Neural progenitor cell (in vitro differentiated cells): ENCODE measurements around the gene UBE4A. TPM values are rescaled to one million over a fixed set of nuclear protein-coding genes. Genes with fewer than 3 reads are reported as not detected.
A peak's percentile ranks its signal among the peaks of the same experiment; 100 is the strongest.

Source experiments
- DNase-seq: peaks from one replicate; pipeline ENCODE4 v3.0.0-alpha.2; 2016; ENCODE audit warnings: low spot score
- H2AFZ ChIP-seq: fragments of 200-600 bp; sonication (generic); replicated peaks from 2 replicates; pipeline ENCODE4 v1.6.1; 2016; ENCODE audit warnings: antibody characterized with exemption
- H3F3A ChIP-seq: fragments of 200-600 bp; sonication (generic); 2 replicates; pipeline ENCODE4 v1.6.1; 2016; ENCODE audit warnings: antibody characterized with exemption, low read depth
- H3K27ac ChIP-seq: fragments of 200-600 bp; sonication (generic); 2 replicates; pipeline ENCODE4 v1.5.1; 2016; ENCODE audit warnings: mild to moderate bottlenecking
- H3K27me3 ChIP-seq: fragments of 200-600 bp; sonication (generic); 2 replicates; pipeline ENCODE4 v1.6.1; 2016; ENCODE audit warnings: mild to moderate bottlenecking, moderate library complexity
- H3K36me3 ChIP-seq: fragments of 200-600 bp; sonication (generic); 2 replicates; pipeline ENCODE4 v1.5.1; 2016
- H3K4me1 ChIP-seq: fragments of 200-600 bp; sonication (generic); 2 replicates; pipeline ENCODE4 v1.6.1; 2016; ENCODE audit warnings: mixed run types
- H3K4me2 ChIP-seq: fragments of 200-600 bp; sonication (generic); 2 replicates; pipeline ENCODE4 v1.6.1; 2016
- H3K4me3 ChIP-seq: fragments of 200-600 bp; sonication (generic); 2 replicates; pipeline ENCODE4 v1.5.1; 2016
- H3K79me2 ChIP-seq: fragments of 200-600 bp; sonication (generic); 2 replicates; pipeline ENCODE4 v1.6.1; 2016; ENCODE audit warnings: low read depth
- H3K9ac ChIP-seq: fragments of 200-600 bp; sonication (generic); 2 replicates; pipeline ENCODE4 v1.6.1; 2016
- H3K9me3 ChIP-seq: fragments of 200-600 bp; sonication (generic); 2 replicates; pipeline ENCODE4 v1.5.1; 2016; ENCODE audit warnings: low read depth
- H4K20me1 ChIP-seq: fragments of 200-600 bp; sonication (generic); 2 replicates; pipeline ENCODE4 v1.6.1; 2016; ENCODE audit warnings: low read depth
- H3K27ac Mint-ChIP-seq: 3 replicates; pipeline ENCODE4 v1.8.0; 2021; ENCODE audit warnings: mixed read lengths
- H3K27me3 Mint-ChIP-seq: 2 replicates; pipeline ENCODE4 v1.8.0; 2022; ENCODE audit warnings: low read depth, mild to moderate bottlenecking, inconsistent platforms, moderate library complexity, mixed read lengths; ENCODE audit not compliant: insufficient read depth
- H3K36me3 Mint-ChIP-seq: 3 replicates; pipeline ENCODE4 v1.8.0; 2021; ENCODE audit warnings: mixed read lengths
- H3K4me1 Mint-ChIP-seq: 3 replicates; pipeline ENCODE4 v1.8.0; 2021; ENCODE audit warnings: mixed read lengths
- H3K4me3 Mint-ChIP-seq: 3 replicates; pipeline ENCODE4 v1.8.0; 2021; ENCODE audit warnings: mild to moderate bottlenecking, moderate library complexity, mixed read lengths
- H3K9me3 Mint-ChIP-seq: 3 replicates; pipeline ENCODE4 v1.8.0; 2020; ENCODE audit warnings: mixed read lengths
- CTCF ChIP-seq: fragments of 200-600 bp; sonication (generic); IDR thresholded peaks from 2 replicates; pipeline ENCODE4 v1.5.1; 2017; ENCODE audit warnings: antibody characterized with exemption, mild to moderate bottlenecking
- EZH2 ChIP-seq: fragments of 200-600 bp; sonication (generic); IDR thresholded peaks from 2 replicates; pipeline ENCODE4 v1.6.1; 2017; ENCODE audit warnings: antibody characterized with exemption, mild to moderate bottlenecking, moderate library complexity
- EZH2phosphoT487 ChIP-seq: fragments of 200-600 bp; sonication (generic); IDR thresholded peaks from 2 replicates; pipeline ENCODE4 v1.6.1; 2017; ENCODE audit warnings: antibody characterized with exemption
- total RNA-seq: library from RNA; depleted of rRNA; stranded (reverse); fragments of >200 nt; gene quantifications from 2 replicates; pipeline ENCODE4 v1.2.3, GENCODE V29; 2015; ENCODE audit warnings: low replicate concordance

The UBE4A gene
- total RNA-seq, 1 donor from 2014 or later: 45.0 TPM

GRCh38 chr11:118442301-118442700 lies 82.9 kb downstream of the UBE4A start:
- Histone ChIP-seq H3K27me3 (no peaks in the 10 kb centered on the region), H3K79me2 (peaks cover 100% of the 10 kb centered on the region), H3K4me3 (peak overlapping the region; percentile 18), H3F3A (peaks cover 33% of the 10 kb centered on the region), H3K4me2 (peak overlapping the region; percentile 87), H3K9ac (no peak overlapping the region), H4K20me1 (peaks cover 100% of the 10 kb centered on the region), H3K9me3 (no peaks in the 10 kb centered on the region), H3K27ac (no peak overlapping the region), H2AFZ (no peak overlapping the region), H3K4me1 (peaks cover 60% of the 10 kb centered on the region), H3K36me3 (peaks cover 13% of the 10 kb centered on the region)
- TF ChIP-seq EZH2phosphoT487 (no peak), CTCF (no peak), EZH2 (no peak)
- DNase-seq: no peak
- no peaks in the 10 kb centered on the region for H3K27me3 Mint-ChIP-seq
- H3K27ac Mint-ChIP-seq: peak overlapping the region; percentile 3
- H3K4me3 Mint-ChIP-seq: no peak overlapping the region
- peaks cover 19% of the 10 kb centered on the region for H3K36me3 Mint-ChIP-seq
- peaks cover 38% of the 10 kb centered on the region for H3K4me1 Mint-ChIP-seq
- H3K9me3 Mint-ChIP-seq: no peaks in the 10 kb centered on the region

DNA sequence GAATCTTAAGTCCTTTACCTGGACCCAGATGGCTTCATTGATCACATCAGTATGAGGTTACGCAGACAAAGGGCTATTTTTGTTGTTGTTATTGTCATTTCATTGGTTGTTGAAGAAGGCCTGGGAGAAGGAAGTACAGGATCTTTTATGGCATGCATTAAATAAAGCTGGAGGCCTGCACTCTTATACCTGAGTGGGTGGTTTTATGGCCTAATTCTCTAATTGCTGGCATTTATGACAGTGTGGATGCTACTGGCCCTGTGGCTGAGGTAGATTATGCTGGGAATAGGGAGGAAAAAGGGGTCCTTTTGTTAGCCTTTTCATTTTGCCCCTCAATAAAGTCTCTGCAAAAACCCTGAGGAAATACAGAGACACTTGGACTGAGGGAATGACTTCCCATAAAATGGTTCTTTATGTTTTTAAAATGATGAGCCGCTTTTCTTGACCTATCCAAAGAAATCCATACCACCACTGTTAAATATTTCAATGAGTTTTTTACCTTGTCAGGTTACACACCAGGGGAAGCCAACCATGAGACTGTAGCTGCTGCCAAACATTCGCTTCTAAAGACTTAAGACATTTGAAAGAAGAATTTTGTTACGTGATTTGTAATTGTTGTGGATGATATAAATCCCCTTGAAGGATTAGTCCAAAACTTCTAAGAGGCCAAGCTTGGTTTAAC lies 83.6 kb downstream of the UBE4A start:
- Histone ChIP-seq H3K79me2 (peaks cover 100% of the 10 kb centered on the region), H3F3A (peaks cover 25% of the 10 kb centered on the region), H3K9me3 (no peaks in the 10 kb centered on the region), H3K27me3 (no peaks in the 10 kb centered on the region), H3K36me3 (peaks cover 13% of the 10 kb centered on the region), H3K27ac (no peak overlapping the region), H3K4me1 (peaks cover 60% of the 10 kb centered on the region), H3K4me3 (no peak overlapping the region), H3K4me2 (peak overlapping the region; percentile 87), H3K9ac (no peak overlapping the region), H4K20me1 (peaks cover 100% of the 10 kb centered on the region), H2AFZ (no peak overlapping the region)
- Mint-ChIP-seq H3K9me3 (no peaks in the 10 kb centered on the region), H3K27me3 (no peaks in the 10 kb centered on the region), H3K27ac (no peak overlapping the region), H3K4me1 (peaks cover 35% of the 10 kb centered on the region), H3K4me3 (no peak overlapping the region), H3K36me3 (peaks cover 24% of the 10 kb centered on the region)
- DNase-seq: no peak
- TF ChIP-seq EZH2phosphoT487: no peak
- TF ChIP-seq CTCF: no peak
- no peak for TF ChIP-seq EZH2

- Histone ChIP-seq H3K9ac (no peak overlapping the region), H3K27me3 (no peaks in the 10 kb centered on the region), H2AFZ (no peak overlapping the region), H3K4me1 (peaks cover 60% of the 10 kb centered on the region), H3K4me2 (no peak overlapping the region), H3K9me3 (no peaks in the 10 kb centered on the region), H3K79me2 (peaks cover 100% of the 10 kb centered on the region), H4K20me1 (peaks cover 100% of the 10 kb centered on the region), H3K4me3 (no peak overlapping the region), H3K36me3 (peaks cover 13% of the 10 kb centered on the region), H3K27ac (no peak overlapping the region), H3F3A (peaks cover 19% of the 10 kb centered on the region)
- H3K27ac Mint-ChIP-seq: no peak overlapping the region
- TF ChIP-seq CTCF (no peak), EZH2 (no peak), EZH2phosphoT487 (no peak)
- no peaks in the 10 kb centered on the region for H3K9me3 Mint-ChIP-seq
- DNase-seq: no peak
- H3K36me3 Mint-ChIP-seq: peaks cover 24% of the 10 kb centered on the region
- peaks cover 32% of the 10 kb centered on the region for H3K4me1 Mint-ChIP-seq
- no peaks in the 10 kb centered on the region for H3K27me3 Mint-ChIP-seq
- H3K4me3 Mint-ChIP-seq: no peak overlapping the region
Measured at GRCh38 chr11:118443590-118444218, 84.3 kb downstream of the UBE4A start.
